ENCODE results near the gene GPRIN3. TPM values are rescaled to one million over a fixed set of nuclear protein-coding genes. Genes with fewer than 3 reads are reported as not detected.

The GPRIN3 gene
- total RNA-seq, 2 donors from 2014 or later = 5.3 to 5.7 TPM

DNA sequence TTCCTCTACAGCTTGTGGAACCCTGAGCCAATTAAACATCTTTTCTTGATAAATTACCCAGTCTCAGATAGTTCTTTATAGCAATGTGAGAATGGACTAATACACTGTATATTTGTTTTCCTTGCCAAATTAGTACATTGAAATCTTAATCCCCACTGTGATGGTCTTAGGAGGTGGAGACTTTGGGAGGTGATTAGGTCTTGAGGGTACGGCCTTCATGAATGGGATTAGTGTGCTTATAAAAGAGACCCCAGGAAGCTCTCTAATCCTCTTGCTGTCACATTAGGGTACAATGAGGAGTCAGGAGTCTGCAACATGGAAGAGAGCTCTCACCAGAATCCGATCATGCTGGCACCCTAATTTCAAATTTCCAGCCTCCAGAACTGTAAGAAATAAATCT, 109.7 kb downstream of the GPRIN3 start:
- ATAC-seq (no peak), DNase-seq (no peak)
- intact Hi-C loops (cut with DNase I) = no loop called here

GRCh38 chr4:89196745-89197144, 110.9 kb downstream of the GPRIN3 start:
- intact Hi-C loops (cut with DNase I) = no loop called here
- DNase-seq (no peak), ATAC-seq (no peak)

DNA sequence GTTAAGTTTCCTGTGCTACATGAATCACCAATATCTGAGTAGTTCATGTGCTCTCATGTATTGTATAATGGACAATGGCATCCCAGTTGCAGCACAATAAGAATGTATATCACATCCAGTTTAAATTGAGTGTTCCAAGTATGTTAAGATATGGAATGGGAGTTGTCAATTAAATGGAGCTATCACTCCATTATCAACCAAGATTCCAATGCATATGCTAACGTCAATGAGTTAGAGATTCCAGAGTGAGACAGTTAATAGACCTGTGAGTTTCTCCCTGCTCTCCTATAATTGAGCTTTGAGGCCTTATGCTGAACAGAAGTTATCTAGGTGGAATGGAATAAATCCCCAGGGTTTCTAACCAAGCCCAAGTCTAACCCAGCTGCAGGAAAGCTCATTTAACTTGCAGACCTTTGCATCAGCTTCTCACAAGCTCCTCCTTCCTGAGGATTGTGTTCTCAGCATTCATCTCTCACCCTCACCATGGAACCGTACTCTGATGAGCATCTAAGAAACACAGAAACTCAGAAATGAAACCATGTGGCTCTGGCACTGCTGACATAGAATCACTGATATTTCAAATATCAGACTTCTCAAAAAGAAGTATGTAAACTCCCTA, 111.4 kb downstream of the GPRIN3 start:
- intact Hi-C loops (cut with DNase I) = no loop called here
- ATAC-seq = no peak
- DNase-seq = no peak

GRCh38 chr4:89193843-89194242, 113.8 kb downstream of the GPRIN3 start:
- no peak for ATAC-seq
- DNase-seq = no peak
- intact Hi-C loops (cut with DNase I) = no loop called here

Other genes with a start within 250 kb of the GPRIN3 start
- gene TIGD2, start 196.3 kb downstream of the GPRIN3 start, total RNA-seq = 1 to 10 TPM; 2.2 to 2.7 TPM

Measured in left cardiac atrium (tissue), 4 donors.